GM13976 (cell line): ENCODE measurements around the gene SLC25A26.

Experiments used
- DNase-seq: peaks from one replicate; pipeline ENCODE4 v3.0.0; 2012; ENCODE audit warnings: low spot score
- in situ Hi-C: fragments of 300-500 bp; cut with MboI; formaldehyde crosslinking; loops from one replicate; pipeline ENCODE4 v1.12.0; 2022; ENCODE audit warnings: low sequenced_read_pairs, mixed read lengths, inconsistent platforms; ENCODE audit not compliant: unreplicated experiment
- TF ChIP-seq, protein P1 (sequence below): IDR thresholded peaks from 2 replicates; pipeline ENCODE4 v1.5.1; 2012; ENCODE audit warnings: borderline replicate concordance, mild to moderate bottlenecking; ENCODE audit not compliant: insufficient read depth; ENCODE audit errors: extremely low read depth, missing control alignments, control extremely low read depth

The SLC25A26 gene

DNA sequence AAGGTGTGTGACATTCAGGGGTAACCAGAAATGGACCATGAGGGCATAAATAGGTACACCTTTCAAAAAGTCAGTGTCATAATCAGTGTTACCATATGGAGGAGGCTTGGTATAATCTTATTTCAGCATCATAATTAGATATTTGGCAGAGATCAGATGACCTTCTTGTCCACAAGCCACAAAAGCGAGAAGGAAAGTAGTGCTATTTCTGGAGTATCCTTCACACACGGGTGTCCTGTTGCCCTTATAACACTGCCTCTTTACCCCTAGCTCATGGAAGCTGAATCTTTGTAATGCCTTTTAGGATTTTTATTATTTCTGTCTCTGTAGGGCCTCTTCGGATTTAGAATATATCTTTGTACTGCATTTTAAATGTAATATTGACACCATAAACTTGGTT lies 147.2 kb downstream of the SLC25A26 start:
- TF ChIP-seq, protein P1, sequence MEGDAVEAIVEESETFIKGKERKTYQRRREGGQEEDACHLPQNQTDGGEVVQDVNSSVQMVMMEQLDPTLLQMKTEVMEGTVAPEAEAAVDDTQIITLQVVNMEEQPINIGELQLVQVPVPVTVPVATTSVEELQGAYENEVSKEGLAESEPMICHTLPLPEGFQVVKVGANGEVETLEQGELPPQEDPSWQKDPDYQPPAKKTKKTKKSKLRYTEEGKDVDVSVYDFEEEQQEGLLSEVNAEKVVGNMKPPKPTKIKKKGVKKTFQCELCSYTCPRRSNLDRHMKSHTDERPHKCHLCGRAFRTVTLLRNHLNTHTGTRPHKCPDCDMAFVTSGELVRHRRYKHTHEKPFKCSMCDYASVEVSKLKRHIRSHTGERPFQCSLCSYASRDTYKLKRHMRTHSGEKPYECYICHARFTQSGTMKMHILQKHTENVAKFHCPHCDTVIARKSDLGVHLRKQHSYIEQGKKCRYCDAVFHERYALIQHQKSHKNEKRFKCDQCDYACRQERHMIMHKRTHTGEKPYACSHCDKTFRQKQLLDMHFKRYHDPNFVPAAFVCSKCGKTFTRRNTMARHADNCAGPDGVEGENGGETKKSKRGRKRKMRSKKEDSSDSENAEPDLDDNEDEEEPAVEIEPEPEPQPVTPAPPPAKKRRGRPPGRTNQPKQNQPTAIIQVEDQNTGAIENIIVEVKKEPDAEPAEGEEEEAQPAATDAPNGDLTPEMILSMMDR, result no peak
- in situ Hi-C loops, result no loop called here
- no peak for DNase-seq

DNA sequence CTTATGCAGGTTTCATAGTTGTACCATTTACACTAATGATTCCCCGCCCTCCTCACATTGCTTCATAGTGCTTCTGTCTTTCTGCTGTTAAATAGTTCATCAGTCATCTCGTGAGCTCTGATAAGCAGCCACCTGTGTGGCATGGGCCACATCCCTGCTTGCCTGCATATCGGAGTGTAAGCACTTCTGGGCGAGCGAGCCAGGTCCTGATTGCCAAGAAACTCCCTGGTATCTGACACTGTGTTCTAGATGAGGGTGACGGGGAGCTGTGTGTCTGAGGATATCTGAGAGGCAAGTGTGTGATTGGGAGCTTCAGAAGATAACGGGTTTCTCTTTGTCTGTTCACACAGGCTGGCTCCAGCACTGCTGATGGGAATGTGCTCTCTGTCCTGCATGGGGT lies 149.4 kb downstream of the SLC25A26 start:
- TF ChIP-seq, protein P1, result no peak
- in situ Hi-C loops, result no loop called here

DNA sequence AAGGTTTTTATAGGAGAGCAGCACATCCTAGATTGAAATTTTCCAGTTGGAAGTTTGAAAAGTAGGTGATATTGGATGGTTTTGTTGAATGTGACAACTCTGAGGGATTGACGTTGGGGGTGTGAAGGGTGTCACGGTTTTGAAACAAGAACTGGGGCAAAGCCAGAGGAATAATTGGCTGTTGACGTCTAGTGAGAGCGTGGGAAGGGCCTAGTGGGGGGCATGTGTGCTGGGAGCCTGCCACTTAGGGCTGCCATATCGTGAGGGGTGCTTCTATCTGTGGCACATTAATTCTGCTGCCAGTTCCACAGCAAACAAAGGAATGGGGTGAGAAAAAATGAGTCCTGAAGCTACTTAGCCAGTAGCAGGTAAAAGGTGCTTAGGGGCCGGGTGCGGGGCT lies 150.6 kb downstream of the SLC25A26 start:
- in situ Hi-C loops, result no loop called here
- TF ChIP-seq, protein P1, result no peak
- no peak for DNase-seq

More for the DNA sequence above, 149.4 kb downstream of the SLC25A26 start:
- no peak for DNase-seq

DNA sequence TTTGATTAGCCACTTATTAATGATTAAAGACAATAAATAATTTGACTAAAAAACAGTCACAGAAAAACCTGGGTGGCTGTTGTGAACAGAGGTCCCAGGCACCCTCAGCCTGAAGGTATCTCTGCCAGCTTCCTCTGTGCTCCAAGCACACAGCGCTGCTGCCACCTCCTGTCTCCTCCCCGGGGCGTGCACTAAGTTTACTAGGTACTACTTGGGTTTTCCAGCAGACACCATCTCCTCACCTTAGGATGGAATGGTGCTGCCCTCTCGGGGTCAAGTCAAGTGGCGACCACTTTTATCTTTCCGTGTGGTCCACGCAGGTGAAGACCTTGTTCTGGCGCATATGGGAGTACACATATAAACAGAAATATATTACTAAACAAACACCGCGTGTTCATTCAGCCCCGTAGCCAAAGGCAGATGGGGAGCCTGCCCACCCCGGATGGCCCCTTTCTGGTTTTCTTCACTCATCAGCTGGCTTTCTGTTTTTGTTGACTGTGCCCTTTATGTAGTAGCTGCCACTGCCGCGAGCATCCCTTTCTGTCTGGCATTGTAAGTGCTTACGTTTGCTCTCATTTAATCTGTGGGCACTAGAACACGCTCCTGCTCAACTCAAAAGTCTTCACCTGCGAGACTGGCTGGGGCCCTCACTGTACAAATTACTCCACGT lies 152.0 kb downstream of the SLC25A26 start:
- TF ChIP-seq, protein P1, result peak; percentile 15
- DNase-seq, result peak; percentile 44

DNA sequence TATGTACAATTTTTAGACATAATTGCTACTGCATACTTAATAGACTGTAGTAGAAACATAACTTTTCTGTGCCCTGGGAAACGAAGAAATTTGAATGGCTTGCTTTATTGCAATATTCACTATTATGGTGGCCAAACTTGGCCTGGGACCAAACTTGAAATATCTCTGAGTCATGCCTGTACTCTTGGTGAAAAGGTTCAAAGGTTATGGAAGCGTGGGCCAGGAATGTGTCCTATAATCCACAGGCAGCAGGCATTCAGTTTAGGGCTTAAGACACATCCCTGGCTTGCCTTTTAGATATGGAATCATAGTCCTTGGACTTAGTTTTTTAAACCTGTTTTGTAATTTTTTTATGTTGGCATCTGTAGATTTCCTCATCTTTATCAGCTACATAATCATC lies 155.8 kb downstream of the SLC25A26 start:
- in situ Hi-C loops, result no loop called here
- TF ChIP-seq, protein P1, result no peak
- DNase-seq, result no peak

More for the DNA sequence above, 152.0 kb downstream of the SLC25A26 start:
- in situ Hi-C loops, result no loop called here

DNA sequence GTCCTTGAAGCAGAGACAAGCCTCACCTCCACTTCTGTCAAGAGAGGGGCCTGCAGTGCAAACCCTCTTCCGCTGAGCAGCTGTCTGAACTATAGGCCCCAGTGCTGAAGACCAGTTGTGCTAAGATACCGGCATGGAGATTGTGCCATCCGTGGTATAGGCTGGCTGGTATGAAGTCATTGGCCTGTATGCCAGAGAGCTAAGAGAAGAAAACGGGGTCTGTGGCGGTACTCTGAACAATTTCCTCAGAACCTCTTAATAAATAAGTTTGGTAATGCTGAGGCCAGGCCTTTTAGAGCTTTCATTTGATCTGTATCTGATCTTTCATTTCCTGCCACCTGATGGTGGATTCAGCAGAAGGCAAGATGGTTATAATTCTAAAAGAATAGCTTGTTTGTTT lies 157.0 kb downstream of the SLC25A26 start:
- TF ChIP-seq, protein P1, result no peak
- in situ Hi-C loops, result no loop called here
- DNase-seq, result no peak

DNA sequence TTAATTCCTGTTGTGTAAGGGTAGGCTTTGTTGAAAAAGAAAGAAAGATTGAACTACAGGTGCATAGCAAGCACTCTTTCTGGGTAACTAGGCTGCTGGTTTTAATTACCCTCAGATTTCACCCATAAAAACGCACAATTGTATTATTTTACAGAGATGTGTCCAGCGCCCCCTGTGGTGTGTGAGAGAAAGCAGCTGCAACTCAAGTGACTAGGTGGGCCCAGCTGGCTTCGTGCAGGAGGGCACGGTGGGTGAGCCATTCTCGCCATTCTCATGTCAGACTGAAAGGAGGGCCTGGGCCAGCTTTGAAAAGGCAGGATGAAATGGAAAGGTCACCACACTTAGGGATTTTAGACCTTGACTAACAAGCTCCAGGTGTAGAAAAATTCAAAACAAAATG lies 157.5 kb downstream of the SLC25A26 start:
- TF ChIP-seq, protein P1, result peak; percentile 22
- in situ Hi-C loops, result no loop called here
- no peak for DNase-seq
